Ishikawa (cell line): Measurements from ENCODE around the gene TBL1X.

Experiments
- CEBPB ChIP-seq: IDR thresholded peaks from 2 replicates; pipeline ENCODE4 v1.6.1; 2012
- CREB1 ChIP-seq: IDR thresholded peaks from 2 replicates; pipeline ENCODE4 v1.6.1; 2012; ENCODE audit warnings: low read depth
- EGR1 ChIP-seq: IDR thresholded peaks from 2 replicates; pipeline ENCODE4 v1.6.1; 2012
- EP300 ChIP-seq: IDR thresholded peaks from 2 replicates; pipeline ENCODE4 v1.6.1; 2012; ENCODE audit warnings: borderline replicate concordance
- FOXM1 ChIP-seq: IDR thresholded peaks from 2 replicates; pipeline ENCODE4 v1.6.1; 2012; ENCODE audit warnings: low read depth, borderline replicate concordance
- MAX ChIP-seq: IDR thresholded peaks from 2 replicates; pipeline ENCODE4 v1.6.1; 2012
- NFIC ChIP-seq: IDR thresholded peaks from 2 replicates; pipeline ENCODE4 v1.6.1; 2012
- RAD21 ChIP-seq: IDR thresholded peaks from 2 replicates; pipeline ENCODE4 v1.6.1; 2012; ENCODE audit warnings: low read depth
- REST ChIP-seq: IDR thresholded peaks from 2 replicates; pipeline ENCODE4 v1.6.1; 2012; ENCODE audit warnings: low read depth, mild to moderate bottlenecking
- TAF1 ChIP-seq: IDR thresholded peaks from 2 replicates; pipeline ENCODE4 v1.6.1; 2012; ENCODE audit warnings: low read depth, mild to moderate bottlenecking
- TCF12 ChIP-seq: IDR thresholded peaks from 2 replicates; pipeline ENCODE4 v1.6.1; 2012; ENCODE audit warnings: low read depth
- TEAD4 ChIP-seq: IDR thresholded peaks from 2 replicates; pipeline ENCODE4 v1.6.1; 2012
- USF1 ChIP-seq: IDR thresholded peaks from 2 replicates; pipeline ENCODE4 v1.6.1; 2012
- YY1 ChIP-seq: IDR thresholded peaks from 2 replicates; pipeline ENCODE4 v1.6.1; 2012; ENCODE audit warnings: low read depth
- ZBTB7A ChIP-seq: IDR thresholded peaks from 2 replicates; pipeline ENCODE4 v1.6.1; 2012; ENCODE audit warnings: low read depth

TBL1X gene

GRCh38 chrX:9659571-9660195 is 194.8 kb downstream of the TBL1X start:
- TF ChIP-seq EP300: no peak

- TF ChIP-seq EGR1: no peak
- TF ChIP-seq RAD21: no peak
- TF ChIP-seq MAX: no peak
- no peak for TF ChIP-seq YY1
- no peak for TF ChIP-seq TCF12
- no peak for TF ChIP-seq CEBPB
- TF ChIP-seq ZBTB7A: no peak
- TF ChIP-seq NFIC: no peak
Measured at GRCh38 chrX:9662148-9662547, 197.3 kb downstream of the TBL1X start.

GRCh38 chrX:9663216-9663615 is 198.4 kb downstream of the TBL1X start:
- no peak for TF ChIP-seq ZBTB7A
- TF ChIP-seq TAF1: no peak
- no peak for TF ChIP-seq YY1
- no peak for TF ChIP-seq REST
- TF ChIP-seq CREB1: no peak
- no peak for TF ChIP-seq EP300
- TF ChIP-seq MAX: no peak
- TF ChIP-seq FOXM1: no peak
- no peak for TF ChIP-seq CEBPB
- no peak for TF ChIP-seq TEAD4
- TF ChIP-seq USF1: no peak
- no peak for TF ChIP-seq RAD21

GRCh38 chrX:9664224-9664623 is 199.4 kb downstream of the TBL1X start:
- no peak for TF ChIP-seq EGR1
- TF ChIP-seq FOXM1: no peak
- no peak for TF ChIP-seq NFIC
- TF ChIP-seq ZBTB7A: no peak
- no peak for TF ChIP-seq RAD21
- TF ChIP-seq MAX: no peak
- no peak for TF ChIP-seq EP300
- no peak for TF ChIP-seq TCF12
- TF ChIP-seq CEBPB: no peak
- TF ChIP-seq USF1: no peak
- TF ChIP-seq REST: no peak
- TF ChIP-seq CREB1: no peak

- TF ChIP-seq NFIC (no peak), REST (no peak), TEAD4 (no peak)
Measured at GRCh38 chrX:9665113-9665512, 200.3 kb downstream of the TBL1X start.
